ENCODE results near the gene METTL9.
"Not testable (repeated sequence)": the region's sequence is repeated elsewhere in the genome, so short reads cannot be mapped to it uniquely, and the experiment has no call there.

The METTL9 gene

DNA sequence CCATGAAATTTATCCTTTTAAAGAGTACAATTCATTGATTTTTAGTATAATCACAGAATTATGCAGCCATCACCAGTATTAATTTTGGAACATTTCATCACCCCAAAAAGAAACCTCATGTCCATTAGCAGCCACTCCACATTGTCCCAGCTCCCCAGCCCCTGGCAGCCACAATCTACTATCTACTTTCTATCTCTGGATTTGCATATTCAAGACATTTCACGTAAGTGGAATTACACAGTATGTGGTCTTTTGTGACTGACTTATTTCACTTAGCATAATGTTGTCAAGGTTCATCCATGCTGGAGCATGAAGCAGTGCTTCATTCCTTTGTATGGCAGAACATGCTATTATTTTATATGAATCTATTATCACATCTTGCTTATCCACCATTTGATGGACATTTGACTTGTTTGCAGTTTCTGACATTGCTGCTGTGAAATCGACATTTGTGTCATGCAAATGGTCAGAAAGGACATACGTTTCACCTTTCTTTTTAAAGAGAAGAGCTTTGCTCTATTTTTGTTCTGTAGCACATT, 10.7 kb downstream of the METTL9 start:
- DNase-seq (ENCODE audit: low read depth, low spot score): no peak

DNA sequence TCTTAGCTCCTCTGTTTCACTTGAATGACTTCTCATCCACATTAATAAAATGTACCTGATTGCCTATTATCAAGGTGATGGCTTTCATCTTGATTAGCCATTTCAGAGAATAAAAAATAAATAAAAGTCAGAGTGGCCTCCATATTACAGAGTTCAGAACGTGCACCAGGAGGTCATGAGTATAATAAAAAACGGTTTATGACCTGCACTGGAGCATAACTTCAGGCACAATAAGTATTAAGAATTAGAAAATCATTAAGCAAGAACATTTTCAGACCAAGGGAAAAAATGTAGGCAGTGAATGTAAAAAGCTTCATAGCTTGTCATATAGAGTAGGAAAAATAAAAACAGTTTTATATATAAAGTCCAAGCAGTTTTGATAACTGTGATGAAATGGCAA, 11.4 kb downstream of the METTL9 start:
- no peak for DNase-seq (ENCODE audit: low read depth, low spot score)

DNA sequence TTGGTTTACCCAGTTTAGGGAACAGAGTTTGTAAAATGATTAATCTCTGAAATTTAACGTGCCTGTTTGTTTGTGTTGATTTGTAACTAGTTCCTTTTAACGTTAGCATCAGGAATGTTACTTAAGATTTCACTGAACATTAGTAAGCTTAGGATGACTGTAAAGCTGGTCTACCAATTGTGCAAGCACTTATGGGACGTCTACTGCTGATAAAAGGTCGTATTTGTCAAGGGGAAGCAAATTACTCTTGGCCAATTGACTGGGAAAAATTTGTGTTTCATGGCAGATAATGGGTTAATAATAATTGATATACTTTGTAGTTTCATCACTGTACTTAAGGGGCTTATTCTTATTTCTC, 11.8 kb downstream of the METTL9 start:
- no peak for DNase-seq (ENCODE audit: low read depth, low spot score)

DNA sequence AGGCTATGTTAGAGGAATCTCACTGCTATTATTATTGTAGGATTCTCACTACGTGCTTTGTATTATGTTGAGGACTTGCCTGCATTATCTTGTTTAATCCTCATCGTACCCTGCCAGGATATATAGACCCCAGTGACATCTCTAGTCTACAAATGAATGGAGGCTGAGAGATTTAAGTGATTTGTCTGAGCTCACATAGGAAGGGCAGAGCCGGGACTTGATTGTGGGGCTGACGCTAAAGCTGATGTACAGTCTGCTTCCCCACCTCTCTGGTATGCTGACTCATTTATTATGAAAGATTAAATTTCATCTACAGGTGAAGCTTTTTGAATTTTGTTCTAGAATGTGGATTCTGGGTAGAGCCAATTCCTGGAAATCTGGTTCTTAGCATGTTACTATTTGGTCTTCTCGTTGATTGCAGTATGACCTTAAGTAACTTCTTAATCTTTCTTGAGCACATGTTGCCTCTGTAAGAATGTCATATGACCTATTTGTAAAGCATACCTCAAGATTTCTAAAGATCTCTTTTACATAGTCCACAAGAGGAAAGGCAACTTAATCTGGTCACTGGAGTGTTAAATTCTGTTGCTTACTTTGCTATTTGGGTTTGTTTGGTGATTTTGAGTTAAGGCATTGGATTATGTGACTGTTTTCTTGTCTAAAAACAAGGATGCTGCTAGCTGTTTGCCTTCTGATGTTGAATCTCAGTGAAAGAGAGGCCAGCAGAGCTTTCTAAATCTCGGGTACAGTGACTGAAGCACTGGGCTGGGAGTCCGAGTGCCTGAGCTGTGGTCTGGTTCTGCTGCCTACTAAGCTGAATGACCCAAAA, 12.4 kb downstream of the METTL9 start:
- DNase-seq (ENCODE audit: low read depth, low spot score): no peak

DNA sequence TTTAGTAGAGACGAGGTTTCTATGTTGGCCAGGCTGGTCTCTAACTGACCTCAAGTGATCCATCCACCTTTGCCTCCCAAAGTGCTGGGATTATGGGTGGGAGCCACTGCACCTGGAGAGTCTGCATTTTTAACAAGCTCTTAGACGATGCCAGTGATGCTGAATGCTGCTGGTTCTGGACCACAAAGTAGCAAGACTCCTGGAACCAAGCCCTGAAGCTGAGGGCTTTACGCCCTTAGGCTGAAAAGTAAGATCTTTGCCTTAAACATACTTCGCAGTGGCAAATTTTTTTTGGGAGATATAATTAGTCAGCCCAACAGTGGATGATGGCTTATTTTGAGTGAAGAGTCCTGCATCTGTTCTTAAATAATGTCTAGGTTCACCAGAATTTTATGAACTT, 14.0 kb downstream of the METTL9 start:
- no peak for DNase-seq (ENCODE audit: low read depth, low spot score)

DNA sequence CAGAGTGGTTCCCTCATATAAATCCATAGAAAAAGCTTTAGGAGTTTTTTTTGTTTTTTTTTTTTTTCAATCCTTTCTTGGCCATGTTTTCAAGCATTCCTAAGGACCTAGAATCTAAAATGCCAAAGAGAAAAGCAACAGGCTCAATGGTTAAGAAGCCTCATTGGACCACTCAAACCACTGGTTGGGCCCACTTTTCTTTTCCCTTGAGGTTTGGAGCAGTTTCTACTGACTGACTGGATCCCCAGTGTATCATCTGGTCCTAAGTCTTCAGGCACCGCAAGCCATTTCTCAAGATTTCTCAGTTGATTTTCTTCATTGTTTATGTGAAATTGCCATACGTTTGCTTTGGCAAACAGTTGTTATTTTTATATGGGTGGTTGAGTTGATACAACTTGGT, 14.4 kb downstream of the METTL9 start:
- DNase-seq (ENCODE audit: low read depth, low spot score): no peak

DNA sequence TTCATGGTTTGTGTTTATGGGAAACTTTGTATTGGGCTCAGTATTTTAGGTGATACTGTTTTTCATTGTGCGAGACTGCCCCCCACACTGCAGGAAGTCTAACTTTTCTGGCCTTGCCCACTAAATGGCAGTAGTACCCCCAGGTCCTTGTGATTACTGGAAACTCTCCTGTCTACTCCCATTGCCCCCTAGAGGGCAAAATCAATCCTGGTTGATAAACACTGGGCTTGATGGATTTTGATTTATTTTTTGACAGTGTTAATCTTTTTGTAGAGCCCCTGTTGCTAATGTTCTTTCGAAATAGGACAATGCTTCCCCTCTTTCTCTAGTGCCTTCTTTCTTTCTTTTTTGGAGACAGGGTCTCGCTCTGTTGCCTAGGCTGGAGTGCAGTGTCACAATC, 15.5 kb downstream of the METTL9 start:
- no peak for DNase-seq (ENCODE audit: low read depth, low spot score)

DNA sequence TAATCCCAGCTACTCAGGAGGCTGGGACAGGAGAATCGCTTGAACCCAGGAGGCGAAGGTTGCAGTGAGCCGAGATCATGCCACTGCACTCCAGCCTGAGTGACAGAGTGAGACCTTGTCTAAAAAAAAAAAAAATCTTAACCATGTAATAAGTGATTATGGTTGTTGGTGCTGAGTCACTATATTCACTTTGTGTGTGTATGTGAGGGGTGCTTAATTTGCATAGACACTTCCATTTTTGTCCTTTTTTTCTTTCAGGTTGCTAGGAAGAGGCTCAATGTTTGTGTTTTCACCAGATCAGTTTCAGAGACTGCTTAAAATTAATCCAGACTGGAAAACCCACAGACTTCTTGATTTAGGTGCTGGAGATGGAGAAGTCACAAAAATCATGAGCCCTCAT, 18.2 kb downstream of the METTL9 start:
- no peak for DNase-seq (ENCODE audit: low read depth, low spot score)

DNA sequence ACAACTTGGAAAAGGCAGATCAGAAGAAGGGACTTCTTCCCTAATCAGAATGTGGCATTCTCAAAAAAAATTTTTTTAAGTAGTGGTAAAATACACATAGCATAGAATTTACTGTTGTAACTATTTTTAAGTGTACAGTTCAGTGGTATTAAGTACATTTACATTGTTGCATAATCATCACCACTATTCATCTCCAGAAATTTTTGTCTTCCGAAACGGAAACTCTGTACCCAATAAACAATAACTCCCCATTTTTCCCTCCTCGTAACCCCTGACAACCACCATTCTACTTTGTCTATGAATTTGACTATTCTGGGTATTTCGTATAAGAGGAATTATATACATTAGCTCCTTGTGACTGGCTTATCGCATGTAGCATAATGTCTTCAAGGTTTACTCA, 18.9 kb downstream of the METTL9 start:
- no peak for DNase-seq (ENCODE audit: low read depth, low spot score)

DNA sequence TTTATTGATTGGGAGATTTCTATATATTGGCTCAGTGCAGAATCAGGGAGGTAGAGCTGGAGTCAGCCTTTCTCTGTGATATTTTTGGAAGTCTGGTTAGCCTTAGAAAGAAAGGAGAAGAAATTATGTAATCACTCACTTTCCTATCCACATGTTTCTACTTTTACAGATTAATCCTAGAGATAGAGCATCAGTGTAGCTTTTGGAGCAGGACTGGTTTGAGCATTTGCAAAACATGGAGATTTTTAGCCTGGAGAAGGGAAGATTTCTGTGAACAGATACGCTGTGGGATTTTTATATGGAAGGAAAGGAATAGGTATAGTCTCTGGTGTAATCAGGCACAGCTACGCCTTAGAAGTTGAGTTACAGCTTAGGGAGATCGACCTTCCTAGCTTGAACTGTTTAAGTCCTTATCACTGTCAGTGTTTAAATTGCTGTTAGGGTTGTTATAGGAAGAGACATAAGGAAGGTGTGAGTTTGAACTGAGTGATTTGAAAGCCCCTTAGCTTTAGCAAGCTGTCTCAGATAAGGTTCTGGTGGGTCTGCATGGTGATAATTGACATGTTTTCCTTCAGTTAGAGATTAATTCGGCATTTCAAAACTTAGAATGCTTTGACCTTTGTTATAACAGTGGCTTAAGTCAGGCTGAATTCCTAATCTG, 20.5 kb downstream of the METTL9 start:
- DNase-seq (ENCODE audit: low read depth, low spot score): no peak

DNA sequence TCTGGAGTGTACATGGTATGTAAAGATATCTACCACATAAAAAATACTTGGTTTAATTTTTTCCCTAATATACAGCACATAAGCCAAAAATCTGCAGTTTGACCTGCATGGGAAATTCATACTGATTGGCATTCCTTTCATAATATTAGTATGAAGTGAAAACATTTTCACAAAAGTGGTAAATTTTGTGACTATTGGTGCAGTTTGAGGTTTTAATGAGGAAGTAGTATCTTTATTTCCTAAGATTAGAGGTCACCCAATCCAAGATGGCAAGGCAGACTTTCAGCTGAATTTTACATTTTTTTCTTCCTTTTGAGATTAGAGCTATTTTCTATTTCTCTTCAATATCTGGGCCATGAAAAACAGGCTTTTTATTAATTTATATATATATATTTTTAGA, 21.2 kb downstream of the METTL9 start:
- no peak for DNase-seq (ENCODE audit: low read depth, low spot score)

DNA sequence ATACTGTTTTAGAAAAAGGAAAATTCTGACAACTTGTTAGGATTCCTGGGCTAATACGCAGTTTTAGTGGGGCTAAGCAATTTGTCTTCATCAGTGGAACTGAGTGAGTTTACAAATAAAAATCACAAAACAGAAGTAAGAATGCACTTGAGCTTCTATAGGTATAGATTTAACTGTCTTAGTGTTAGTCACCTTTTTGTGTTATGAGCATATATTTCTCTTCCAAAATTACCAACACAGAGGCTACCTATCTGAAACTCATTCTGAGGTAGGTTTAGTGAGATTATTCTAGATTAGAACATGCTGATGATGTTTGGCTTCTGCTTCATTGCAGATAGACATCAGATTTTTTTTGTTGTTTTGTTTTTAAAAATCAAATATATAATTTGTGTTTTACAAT, 23.2 kb downstream of the METTL9 start:
- no peak for DNase-seq (ENCODE audit: low read depth, low spot score)

DNA sequence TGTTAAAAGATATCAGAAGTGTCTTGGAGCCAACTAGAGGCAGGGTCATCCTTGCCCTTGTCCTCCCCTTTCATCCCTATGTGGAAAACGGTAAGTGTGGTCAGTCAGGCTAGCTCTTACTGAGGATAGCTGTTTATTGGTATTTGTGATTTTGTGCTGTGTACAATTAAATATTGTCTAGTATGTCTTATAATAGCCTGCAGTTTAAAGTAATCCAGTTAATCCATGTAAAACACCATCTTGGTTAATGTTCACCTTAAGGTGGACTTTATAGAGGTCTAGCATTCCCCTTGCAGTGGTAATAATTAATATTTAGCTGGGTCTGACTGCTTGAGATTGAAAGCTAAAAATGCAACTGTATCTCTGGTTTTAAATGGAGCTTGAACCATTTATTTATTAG, 25.6 kb downstream of the METTL9 start:
- no peak for DNase-seq (ENCODE audit: low read depth, low spot score)

DNA sequence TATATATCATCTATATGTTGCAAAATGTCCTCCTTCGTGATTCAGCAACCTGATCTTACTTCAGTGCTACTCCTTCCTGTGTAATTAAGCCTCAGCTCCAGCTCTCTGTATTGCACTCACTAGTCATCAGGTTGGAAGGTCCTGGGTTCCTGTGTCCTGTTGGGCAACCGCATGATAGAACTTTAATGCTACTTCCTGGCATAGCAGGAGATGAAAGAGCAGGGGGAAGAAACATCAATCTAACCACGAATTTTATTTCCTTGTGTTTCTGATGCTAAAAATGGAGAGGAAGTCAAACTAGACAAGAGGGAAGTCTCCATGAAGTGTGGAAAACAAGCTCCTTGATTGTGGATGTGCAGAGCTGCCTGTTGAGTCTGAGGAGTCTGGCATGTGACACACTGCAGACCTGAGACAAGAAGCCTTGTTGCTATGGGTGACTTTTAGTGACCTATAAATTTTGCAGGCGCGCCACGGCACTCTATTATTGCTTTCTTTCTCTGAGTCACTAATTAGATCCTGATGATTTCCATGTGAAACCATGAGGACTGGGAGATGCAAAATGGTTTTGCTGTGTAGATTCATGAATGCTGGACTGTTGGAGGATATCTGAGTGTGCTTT, 27.4 kb downstream of the METTL9 start:
- DNase-seq (ENCODE audit: low read depth, low spot score): no peak

DNA sequence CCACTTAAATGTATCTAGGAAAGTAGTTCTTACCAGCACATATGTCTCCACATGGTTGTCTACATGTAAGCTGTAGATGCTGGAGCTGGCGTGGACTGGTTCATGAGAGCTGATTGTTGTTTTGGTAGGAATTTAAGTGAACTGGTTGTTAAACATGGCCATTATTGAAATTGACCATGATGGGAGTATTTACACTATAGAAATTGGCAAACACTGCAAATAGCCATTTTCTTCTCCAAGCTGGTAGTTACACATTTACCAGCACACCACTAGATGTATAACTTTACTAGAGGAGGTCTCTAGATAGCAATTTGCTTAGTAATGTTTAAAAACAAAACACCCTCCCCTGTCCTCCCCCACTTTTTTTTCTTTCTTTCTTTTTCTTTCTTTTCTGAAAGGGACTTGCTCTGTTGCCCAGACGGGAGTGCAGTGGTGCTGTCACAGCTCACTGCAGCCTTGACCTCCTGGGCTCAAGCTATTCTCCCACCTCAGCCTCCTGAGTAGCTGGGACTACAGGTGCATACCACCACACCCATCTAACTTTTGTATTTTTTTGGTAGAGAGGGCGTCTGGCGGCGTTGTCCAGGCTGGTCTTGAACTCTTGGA, 28.8 kb downstream of the METTL9 start:
- no peak for DNase-seq (ENCODE audit: low read depth, low spot score)

DNA sequence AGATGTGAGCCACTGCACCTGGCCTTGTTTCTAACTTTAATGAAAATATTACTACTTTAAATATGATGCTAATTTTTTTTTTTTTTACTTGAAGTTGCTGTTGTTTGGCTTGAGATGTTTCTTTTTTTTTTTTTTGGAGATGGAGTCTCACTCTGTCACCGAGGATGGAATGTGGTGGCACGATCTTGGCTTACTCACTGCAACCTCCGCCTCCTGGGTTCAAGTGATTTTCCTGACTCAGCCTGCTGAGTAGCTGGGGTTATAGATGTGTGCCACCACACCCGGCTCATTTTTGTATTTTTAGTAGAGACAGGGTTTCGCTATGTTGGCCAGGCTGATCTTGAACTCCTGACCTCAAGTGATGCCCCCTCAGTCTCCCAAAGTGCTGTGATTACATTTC, 29.4 kb downstream of the METTL9 start:
- DNase-seq (ENCODE audit: low read depth, low spot score): no peak

DNA sequence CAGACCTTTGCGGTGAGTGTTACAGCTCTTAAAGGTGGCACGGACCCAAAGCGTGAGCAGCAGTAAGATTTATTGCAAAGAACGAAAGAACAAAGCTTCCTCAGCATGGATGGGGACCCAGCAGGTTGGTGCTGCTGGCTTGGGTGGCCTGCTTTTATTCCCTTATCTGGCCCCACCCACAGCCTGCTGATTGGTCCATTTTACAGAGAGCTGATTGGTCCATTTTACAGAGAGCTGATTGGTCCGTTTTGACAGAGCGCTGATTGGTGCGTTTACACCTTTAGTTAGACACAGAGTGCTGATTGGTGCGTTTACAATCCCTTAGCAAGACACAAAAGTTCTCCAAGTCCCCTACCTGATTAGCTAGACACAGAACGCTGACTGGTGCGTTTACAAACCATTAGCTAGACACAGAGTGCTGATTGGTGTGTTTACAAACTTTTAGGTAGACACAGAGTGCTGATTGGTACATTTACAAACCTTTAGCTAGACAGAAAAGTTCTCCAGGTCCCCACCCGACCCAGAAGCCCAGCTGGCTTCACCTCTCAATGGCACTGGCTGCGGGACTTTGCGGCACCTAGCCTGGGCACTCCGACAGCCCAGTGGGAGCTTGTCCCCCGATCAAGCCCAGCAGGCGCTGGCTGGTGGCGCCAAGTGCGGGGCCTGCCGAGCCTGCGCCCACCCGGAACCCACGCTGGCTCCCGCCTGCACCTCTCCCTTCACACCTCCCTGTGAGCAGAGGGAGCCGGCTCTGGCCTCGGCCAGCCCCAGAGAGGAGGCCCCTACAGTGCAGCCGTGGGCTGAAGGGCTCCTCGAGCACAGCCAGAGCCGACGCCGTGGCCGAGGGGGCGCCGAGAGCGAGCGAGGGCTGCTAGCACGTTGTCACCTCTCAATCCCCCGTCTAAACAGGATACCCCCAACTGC, 30.5 kb downstream of the METTL9 start:
- DNase-seq (ENCODE audit: low read depth, low spot score): not testable (repeated sequence)

DNA sequence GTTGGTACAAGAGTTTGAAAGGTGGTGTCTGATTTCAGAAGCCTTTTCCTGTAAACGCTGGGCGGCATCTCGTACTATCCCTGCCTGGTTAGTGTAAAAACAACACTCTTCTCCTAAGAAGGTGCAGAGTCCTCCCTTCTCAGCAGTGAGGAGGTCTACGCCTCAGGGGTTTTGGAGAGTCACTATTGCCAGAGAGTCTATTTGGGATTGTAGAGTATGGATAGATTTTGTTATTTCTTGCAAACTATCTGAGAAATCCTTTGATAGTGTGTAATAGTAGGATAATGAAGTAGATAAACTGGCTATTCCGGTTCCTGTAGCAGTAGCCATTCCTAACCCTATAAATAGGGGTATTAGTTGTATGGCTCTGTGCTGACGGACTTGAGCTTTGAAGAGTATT, 31.5 kb downstream of the METTL9 start:
- DNase-seq (ENCODE audit: low read depth, low spot score): not testable (repeated sequence)

DNA sequence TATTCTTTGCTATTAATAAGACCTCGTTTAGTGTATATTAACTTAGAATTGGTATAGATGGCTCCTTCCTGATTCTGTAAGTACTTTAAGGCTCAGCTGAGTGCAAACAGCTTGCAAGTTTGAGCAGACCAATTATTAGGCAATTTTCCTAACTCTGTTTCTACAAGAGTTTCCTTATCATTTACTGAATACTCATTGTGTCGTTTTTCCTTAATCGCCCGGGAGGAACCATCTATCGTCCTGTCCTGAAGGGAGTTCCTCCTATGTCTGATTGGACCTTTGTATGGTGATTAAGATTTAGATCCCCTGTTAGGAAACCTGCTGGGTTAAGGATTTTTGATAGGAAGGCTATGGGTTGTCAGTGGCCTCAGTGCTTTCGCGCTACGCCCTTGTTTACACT, 32.0 kb downstream of the METTL9 start:
- not testable (repeated sequence) for DNase-seq (ENCODE audit: low read depth, low spot score)

DNA sequence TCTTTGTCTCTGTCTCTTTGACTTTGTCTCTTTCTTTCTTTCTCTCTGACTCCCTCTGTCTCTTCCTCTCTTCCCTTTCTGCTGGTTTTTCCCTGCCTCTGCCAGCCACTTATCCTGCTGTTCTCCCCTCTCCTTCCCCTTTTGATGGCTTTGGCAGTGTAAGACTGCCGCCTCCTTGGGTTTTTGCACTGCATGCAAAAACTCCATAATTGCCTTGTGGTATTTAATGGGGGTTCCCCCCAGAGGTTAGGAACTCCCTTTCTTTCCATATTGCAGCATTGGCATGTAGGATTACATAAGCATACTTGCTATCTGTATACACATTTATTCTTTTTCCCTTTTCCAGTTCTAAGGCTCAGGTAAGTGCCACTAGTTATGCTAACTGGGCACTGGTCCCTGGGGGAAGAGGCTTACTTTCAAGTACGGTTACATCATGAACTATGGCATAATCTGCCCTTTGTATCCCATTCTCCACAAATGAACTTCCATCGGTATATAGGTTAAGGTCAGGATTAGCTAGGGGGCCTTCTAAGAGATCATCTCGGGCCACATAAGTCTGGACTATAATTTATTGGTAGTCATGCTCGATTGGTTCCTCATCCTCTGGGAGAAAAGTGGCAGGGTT, 32.7 kb downstream of the METTL9 start:
- not testable (repeated sequence) for DNase-seq (ENCODE audit: low read depth, low spot score)

DNA sequence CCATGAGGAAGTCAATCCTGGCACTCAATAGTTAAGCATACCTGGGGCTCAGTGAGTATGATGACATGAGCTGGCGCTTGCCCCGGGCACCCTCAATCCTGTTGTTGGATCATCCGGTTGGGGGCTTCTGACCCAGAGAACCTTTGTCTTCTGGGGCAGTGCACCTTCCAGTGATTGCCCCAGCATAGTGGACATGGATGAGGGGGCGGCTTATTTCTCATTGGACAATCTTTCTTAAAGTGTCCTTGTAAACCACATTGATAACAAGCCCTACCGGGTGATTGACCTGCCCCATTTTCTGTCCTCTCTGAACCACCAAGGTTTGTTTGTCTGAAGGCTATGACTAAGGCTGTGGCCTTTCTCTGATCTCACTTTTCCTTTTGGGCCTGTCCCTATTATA, 34.8 kb downstream of the METTL9 start:
- DNase-seq (ENCODE audit: low read depth, low spot score): no peak

Data from iPS DF 19.7 (cell line).